Dermis blood vessel endothelial cell (primary cell): Measurements from ENCODE around the gene B3GNT3. TPM values are rescaled to one million over a fixed set of nuclear protein-coding genes. Genes with fewer than 3 reads are reported as not detected.
"Not testable (repeated sequence)": the region's sequence is repeated elsewhere in the genome, so short reads cannot be mapped to it uniquely, and the experiment has no call there.

Experiments used
- DNase-seq: peaks from one replicate; pipeline ENCODE4 v3.0.0; 2010
- total RNA-seq: library from RNA; depleted of rRNA; stranded (reverse); fragments of >200 nt; gene quantifications from 2 replicates; pipeline ENCODE4 v1.2.3, GENCODE V29; 2014

Gene B3GNT3
- total RNA-seq, 1 donor from 2014 or later = not detected

- DNase-seq = no peak
Measured at GRCh38 chr19:17797424-17798201, 2.7 kb downstream of the B3GNT3 start.

GRCh38 chr19:17798599-17798998, 3.7 kb downstream of the B3GNT3 start:
- not testable (repeated sequence) for DNase-seq

GRCh38 chr19:17802137-17802858, 7.4 kb downstream of the B3GNT3 start:
- DNase-seq = no peak

GRCh38 chr19:17803264-17803896, 8.4 kb downstream of the B3GNT3 start:
- no peak for DNase-seq

- no peak for DNase-seq
Measured at GRCh38 chr19:17805427-17805826, 10.5 kb downstream of the B3GNT3 start.

GRCh38 chr19:17806945-17807344, 12.0 kb downstream of the B3GNT3 start:
- no peak for DNase-seq

GRCh38 chr19:17807731-17808316, 12.9 kb downstream of the B3GNT3 start:
- DNase-seq = no peak

GRCh38 chr19:17811103-17811502, 16.2 kb downstream of the B3GNT3 start:
- DNase-seq = no peak

- no peak for DNase-seq
Measured at GRCh38 chr19:17811681-17812080, 16.7 kb downstream of the B3GNT3 start.

GRCh38 chr19:17812099-17812498, 17.2 kb downstream of the B3GNT3 start:
- DNase-seq = no peak

GRCh38 chr19:17817668-17818363, 22.9 kb downstream of the B3GNT3 start:
- DNase-seq = no peak

GRCh38 chr19:17821190-17821589, 26.3 kb downstream of the B3GNT3 start, which contains the start of gene INSL3:
Gene INSL3 (minus strand): TSS chr19:17821519. CDS start chr19:17821506, 13 bp downstream.
- DNase-seq = no peak

- DNase-seq = no peak
Measured at GRCh38 chr19:17824339-17824738, 29.4 kb downstream of the B3GNT3 start.

GRCh38 chr19:17826508-17827056, 31.6 kb downstream of the B3GNT3 start:
- no peak for DNase-seq

GRCh38 chr19:17829855-17830566, 35.1 kb downstream of the B3GNT3 start:
- DNase-seq = peak; percentile 51

- peak; percentile 81 for DNase-seq
Measured at GRCh38 chr19:17830567-17831418, 35.9 kb downstream of the B3GNT3 start.

GRCh38 chr19:17831419-17831888, 36.5 kb downstream of the B3GNT3 start:
- DNase-seq = no peak

- DNase-seq = no peak
Measured at GRCh38 chr19:17832443-17833208, 37.7 kb downstream of the B3GNT3 start.
